CD4-positive, alpha-beta T cell treated with Interferon alpha-2 for 1 hour (primary cell): ENCODE data around the gene ZNF280D.
"Not testable (repeated sequence)": the region's sequence is repeated elsewhere in the genome, so short reads cannot be mapped to it uniquely, and the experiment has no call there.

ENCODE experiments used
- DNase-seq, 2 donors: peaks; one replicate each; pipeline ENCODE4 v3.0.0-alpha.2; 2020 to 2022

Gene ZNF280D

DNA sequence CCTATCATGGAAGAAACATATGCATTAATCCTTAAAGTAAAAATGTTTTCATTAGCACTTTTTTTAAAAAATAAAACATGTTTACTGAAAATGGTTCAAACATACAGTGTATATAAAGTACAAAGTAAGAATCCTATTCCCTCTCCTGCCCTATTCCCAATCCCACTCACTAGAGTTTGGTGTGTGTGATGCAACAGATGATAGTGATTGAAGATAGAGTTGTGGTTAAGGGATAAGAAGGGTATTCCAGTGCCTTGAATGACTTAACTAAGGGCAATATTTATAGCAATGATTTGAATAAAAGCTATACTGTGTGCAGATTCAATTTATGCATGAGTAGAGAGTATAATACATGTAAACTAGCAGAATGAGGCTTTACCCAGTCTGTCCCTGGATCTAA lies 18.1 kb downstream of the ZNF280D start:
- no peak for DNase-seq

DNA sequence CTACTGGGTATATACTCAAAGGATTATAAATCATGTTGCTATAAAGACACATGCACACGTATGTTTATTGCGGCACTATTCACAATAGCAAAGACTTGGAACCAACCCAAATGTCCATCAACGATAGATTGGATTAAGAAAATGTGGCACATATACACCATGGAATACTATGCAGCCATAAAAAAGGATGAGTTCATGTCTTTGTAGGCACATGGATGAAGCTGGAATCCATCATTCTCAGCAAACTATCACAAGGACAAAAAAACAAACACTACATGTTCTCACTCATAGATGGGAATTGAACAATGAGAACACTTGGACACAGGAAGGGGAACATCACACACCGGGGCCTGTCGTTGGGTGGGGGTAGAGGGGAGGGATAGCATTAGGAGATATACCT lies 23.8 kb downstream of the ZNF280D start:
- not testable (repeated sequence) for DNase-seq

GRCh38 chr15:56699743-56700142 lies 33.6 kb downstream of the ZNF280D start:
- DNase-seq = no peak

DNA sequence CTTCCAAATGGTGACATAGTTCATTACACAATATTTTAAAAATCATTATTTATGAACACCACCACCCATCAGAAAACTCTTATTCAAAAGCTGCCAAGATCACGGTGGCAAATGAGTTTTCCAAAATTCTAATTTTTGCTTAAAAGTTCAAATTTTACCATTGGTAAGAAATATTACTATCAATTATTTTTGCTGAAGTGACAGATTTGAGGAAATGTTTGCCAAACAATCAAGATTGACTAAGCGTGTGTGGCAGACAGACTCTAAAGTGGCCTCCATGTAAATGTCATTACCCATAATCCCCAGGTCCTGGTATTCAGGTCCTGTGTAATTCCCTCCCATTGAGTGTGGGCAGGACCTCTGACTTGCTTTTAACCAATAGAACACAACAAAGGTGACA lies 35.0 kb downstream of the ZNF280D start:
- no peak for DNase-seq

DNA sequence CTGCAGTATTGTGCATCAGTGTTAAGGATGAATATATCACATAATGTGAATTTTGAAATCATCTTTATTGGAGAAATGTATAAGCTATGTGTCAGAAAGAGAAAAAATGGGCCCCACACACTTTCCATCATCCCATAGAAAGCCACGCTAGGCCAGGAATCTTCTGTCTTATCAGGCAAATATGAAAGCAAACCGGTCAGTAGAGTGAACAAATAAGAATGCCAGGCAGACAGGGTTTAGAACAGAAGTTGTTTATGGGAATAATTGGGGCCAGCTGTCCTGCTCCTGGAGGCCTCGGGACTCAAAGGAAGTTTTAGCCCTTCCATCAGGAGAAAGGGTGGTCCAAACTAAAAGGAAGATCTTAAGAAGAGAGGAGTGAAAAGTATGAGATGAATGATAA lies 39.5 kb downstream of the ZNF280D start:
- DNase-seq = no peak

- DNase-seq = no peak
Measured at GRCh38 chr15:56690733-56691132, 42.6 kb downstream of the ZNF280D start.

DNA sequence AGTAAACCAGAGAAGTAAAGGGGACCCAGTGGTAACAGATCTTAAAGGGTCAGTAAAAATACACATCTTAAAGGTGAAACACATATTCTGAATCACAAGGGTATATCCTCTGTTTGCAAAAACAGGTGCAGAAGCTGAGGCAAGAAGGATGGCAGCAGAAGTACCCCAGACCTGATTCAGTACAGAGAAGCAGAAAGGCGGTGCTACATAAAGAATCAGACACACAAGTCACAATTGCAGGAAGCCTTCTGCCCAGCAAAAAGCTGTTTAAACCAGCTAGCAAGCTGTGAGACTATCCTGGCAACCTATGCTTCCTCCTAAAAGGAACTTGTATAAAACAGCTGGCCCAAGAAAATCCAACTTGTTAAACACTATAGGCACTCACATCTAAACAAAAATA lies 49.4 kb downstream of the ZNF280D start:
- no peak for DNase-seq

GRCh38 chr15:56681113-56681512 lies 52.2 kb downstream of the ZNF280D start:
- no peak for DNase-seq

DNA sequence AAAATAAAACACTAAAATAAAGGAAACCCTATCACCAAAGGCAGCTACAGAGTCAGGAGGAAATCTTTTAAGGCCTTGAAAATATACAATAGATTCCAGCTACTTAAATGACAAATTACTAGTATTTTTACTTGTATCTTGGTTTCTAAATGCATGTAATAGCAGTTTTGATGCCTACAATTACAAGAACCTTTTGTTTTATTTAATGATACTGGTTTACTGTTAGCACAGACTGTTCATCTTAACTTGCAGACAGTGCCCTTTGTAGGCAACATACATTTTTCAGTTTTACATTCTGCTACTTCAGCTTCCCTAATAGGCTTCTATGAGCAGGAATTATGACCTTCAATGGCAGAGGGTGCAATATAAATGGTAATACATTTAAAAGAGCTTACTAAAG lies 54.1 kb downstream of the ZNF280D start:
- DNase-seq = no peak

GRCh38 chr15:56678571-56678970 lies 54.7 kb downstream of the ZNF280D start:
- DNase-seq = no peak

- DNase-seq = no peak
Measured at GRCh38 chr15:56677271-56677670, 56.0 kb downstream of the ZNF280D start.

DNA sequence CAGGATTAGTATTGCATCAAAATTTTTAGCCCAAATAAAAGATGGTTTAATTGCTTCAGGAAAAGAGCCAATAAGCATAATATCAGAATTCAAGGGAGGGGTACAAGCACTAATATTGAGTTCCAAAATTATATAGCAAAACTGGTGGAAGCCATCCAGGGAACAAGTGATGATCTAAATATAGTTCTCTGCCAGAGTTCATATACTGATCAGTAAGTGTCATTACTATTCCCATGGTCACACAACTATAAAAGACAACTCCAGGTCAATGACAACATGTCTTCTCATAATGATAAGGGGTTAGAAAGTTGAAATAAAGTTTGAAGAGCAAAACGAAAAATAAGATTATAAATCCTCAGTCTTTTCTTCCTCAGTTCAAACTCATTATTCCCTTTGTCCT lies 57.4 kb downstream of the ZNF280D start:
- no peak for DNase-seq

DNA sequence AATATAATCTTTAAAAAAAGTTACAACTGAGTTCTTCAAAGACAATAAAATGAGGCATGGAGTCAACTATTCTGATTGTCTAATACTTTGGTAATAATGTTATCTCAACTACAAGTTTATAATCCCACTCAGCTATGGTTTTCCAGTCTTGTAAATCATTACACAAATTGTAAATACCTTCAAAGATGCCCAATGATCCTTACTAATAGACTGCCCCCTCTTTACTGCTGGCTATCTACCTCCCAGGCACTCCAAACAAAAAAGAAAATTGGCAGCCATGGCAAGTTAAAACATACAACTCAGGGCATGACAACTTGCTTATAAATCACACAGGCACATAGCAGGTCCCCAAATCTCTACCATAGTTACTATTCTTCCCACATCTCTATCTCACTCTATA lies 58.5 kb downstream of the ZNF280D start:
- no peak for DNase-seq

GRCh38 chr15:56672721-56673120 lies 60.6 kb downstream of the ZNF280D start:
- no peak for DNase-seq

DNA sequence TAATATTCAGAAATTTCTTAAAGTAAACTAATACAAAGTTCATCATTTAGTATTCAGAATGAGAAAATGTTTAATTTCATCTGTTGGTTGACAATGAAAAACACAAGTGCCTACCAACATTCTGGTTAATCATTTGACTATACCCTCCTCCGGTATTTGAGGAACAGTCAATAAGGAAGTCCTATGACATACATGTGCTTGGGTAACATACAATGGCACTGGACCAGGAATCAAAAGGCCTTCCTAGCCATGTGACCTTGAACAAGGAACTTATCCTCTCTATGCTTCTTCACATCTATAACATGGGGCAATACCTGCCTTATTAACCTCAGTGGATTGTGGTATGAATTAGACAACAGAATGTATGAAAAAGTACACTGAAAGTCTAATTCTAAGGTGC lies 65.8 kb downstream of the ZNF280D start:
- DNase-seq = no peak

GRCh38 chr15:56660943-56661342 lies 72.4 kb downstream of the ZNF280D start:
- no peak for DNase-seq

- DNase-seq = no peak
Measured at GRCh38 chr15:56659197-56659596, 74.1 kb downstream of the ZNF280D start.

DNA sequence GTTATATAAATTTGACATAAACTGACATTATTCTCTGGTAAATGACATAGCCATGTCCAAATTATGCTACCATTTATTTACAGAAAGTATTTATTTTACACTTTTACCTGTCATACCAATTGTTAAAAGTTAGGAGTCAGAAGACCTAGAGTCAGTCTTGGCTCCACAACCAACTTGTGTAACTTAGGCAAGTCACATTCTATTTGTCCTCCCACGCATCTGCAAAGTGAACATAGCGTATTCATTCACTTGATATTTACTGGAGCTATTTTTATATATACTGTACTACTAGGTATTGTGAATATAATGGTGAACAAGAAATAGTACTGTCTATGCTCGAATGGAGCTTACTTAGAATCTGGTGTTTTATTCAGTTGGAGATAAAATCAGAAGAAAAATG lies 78.7 kb downstream of the ZNF280D start:
- DNase-seq = no peak

- no peak for DNase-seq
Measured at GRCh38 chr15:56654216-56654615, 79.1 kb downstream of the ZNF280D start.

DNA sequence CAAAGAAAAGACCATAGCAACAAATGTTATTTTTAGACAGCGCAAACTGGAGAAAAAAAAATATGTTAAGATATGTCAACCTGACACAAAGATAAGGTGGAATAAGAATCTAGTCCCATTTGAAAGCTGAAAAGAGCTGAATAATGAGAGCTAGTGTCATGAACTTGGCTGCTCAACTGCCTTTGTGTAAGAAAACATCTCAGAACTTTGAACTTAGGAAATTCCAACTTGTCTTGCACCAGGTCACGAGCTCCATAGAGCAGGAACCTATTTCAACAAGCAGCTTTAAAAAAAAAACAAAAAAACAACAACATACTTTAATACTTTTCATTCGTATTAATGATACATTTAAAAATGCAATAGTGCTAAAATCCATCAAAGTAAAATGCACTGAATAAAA lies 79.5 kb downstream of the ZNF280D start:
- DNase-seq = no peak

DNA sequence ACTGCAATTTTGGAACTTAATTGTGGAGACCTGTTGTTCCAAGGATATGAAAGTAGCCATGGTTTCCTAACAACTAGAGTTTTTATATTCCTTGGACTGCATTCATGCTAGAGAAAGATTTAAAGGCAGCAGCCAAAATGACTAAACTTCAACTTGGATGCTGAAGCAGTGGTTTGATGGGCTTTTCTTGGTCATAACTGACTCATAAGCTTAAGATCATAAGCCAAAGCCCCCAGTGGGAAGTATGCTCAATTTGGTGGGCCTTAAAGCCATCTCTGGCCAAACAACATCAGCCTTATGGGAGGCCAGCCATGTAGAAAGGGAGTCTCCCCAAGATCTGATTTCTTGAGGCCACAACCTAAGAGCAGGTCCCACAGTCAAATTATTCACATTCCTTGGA lies 80.2 kb downstream of the ZNF280D start:
- DNase-seq = no peak

GRCh38 chr15:56648311-56648710 lies 85.0 kb downstream of the ZNF280D start:
- no peak for DNase-seq

GRCh38 chr15:56640549-56640948 lies 92.8 kb downstream of the ZNF280D start:
- no peak for DNase-seq

DNA sequence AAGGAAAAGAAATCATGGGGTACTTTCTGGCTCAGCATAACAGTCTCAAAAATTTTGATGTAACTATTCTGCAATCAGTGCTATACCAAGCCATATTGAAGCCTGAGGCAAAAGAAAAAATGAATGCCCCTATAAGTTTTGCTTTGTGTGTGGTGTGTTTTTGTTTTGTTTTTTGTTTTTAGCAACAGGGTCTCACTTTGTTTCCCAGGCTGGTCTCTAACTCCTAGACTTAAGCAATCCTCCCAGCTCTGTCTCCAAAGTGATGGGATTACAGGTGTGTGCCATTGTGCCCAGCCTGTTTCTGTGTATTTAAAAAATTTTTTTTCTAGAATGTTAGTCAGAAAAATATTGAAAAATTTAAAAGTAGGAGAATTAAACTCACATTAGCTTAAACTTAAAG lies 93.2 kb downstream of the ZNF280D start:
- no peak for DNase-seq

- DNase-seq = no peak
Measured at GRCh38 chr15:56639631-56640030, 93.7 kb downstream of the ZNF280D start.

- DNase-seq = no peak
Measured at GRCh38 chr15:56631765-56632164, 101.5 kb downstream of the ZNF280D start.
